GM18870 (cell line): ENCODE measurements around the gene SPRR3.

ENCODE experiments used
- ATAC-seq: cut with Tn5 transposase; IDR thresholded peaks from one replicate; pipeline ENCODE4 v1.9.1; 2021; ENCODE audit warnings: moderate library complexity; ENCODE audit not compliant: unreplicated experiment

SPRR3 gene

DNA sequence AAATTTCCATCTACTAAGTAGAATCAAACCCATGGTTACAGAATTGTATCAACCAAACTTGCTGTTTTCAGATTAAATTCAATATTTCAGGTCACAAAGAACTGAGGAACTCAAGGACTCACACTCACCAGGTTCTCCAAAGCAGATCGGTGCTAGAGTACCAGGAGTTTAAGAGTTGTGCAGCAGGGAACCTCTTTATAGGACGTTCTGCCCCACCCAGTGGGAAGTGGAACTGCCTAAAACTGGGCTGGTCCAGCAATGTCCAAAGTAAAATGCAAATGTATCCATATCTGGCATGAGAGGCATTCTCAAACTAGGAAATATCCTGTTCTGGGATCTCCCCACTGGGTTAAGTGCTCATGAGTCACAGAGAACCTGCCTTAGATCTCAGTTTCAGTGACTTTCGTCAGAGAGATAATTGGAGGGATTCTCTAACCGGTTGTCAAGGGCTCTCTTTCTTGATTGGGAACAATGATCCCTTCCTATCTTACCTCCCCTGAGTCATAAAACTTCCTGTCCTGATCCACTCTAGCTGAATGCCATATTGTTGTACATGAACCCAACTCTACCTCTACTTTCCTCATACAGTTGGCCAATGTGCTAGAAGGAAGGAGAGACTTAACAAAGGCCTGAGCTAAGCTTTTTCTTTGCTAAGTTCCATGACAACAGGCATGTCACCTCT lies 39.5 kb downstream of the SPRR3 start, which contains the start of gene SPRR2D:
Gene SPRR2D, minus strand, starts transcription at position 171 of the 682 bp plus-strand sequence. CDS start 774 bp downstream, outside the sequence.
- ATAC-seq: no peak

DNA sequence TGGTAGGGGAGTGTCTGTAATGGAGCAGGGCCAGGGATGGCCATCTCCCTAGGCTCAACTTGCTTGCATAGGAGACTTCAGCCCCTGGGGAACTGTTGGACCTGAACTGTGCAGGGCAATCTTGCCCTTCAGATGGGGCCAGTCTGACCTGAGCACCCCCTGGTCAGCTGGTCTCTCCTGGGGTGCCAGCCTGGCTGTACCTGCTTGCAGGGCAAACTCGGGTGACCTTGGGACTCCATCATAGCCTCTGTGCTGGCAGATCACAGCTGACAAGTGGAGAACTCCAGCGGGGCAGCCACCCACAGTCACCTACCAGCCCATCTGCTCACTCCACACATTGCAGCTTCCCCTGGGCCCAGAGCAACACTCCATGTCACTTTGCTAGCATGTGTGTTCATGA lies 47.7 kb downstream of the SPRR3 start:
- no peak for ATAC-seq
